Memory B cell (primary cell): ENCODE results near the gene TOP2B.
A peak's percentile ranks its signal among the peaks of the same experiment; 100 is the strongest.

Experiments
- ATAC-seq: fragments of 150-1000 bp; cut with Tn5 transposase; 2 replicates; pipeline ENCODE4 v1.10.0; 2021; ENCODE audit warnings: low read depth, mild to moderate bottlenecking, moderate library complexity
- DNase-seq, 2 donors: peaks; one replicate each; pipeline ENCODE4 v3.0.0; 2022; ENCODE audit warnings: low spot score in 2 of 2
- H3K27ac Mint-ChIP-seq: one replicate; pipeline ENCODE4 v1.8.0; 2022; ENCODE audit warnings: mild to moderate bottlenecking, moderate library complexity, mixed read lengths
- H3K27me3 Mint-ChIP-seq: one replicate; pipeline ENCODE4 v1.8.0; 2022; ENCODE audit warnings: mixed read lengths
- H3K36me3 Mint-ChIP-seq: one replicate; pipeline ENCODE4 v1.8.0; 2022; ENCODE audit warnings: mild to moderate bottlenecking, mixed read lengths
- H3K4me1 Mint-ChIP-seq: one replicate; pipeline ENCODE4 v1.8.0; 2022; ENCODE audit warnings: mixed read lengths
- H3K4me3 Mint-ChIP-seq: one replicate; pipeline ENCODE4 v1.8.0; 2022; ENCODE audit warnings: mild to moderate bottlenecking, moderate library complexity, mixed read lengths
- H3K9me3 Mint-ChIP-seq: one replicate; pipeline ENCODE4 v1.8.0; 2022; ENCODE audit warnings: mixed read lengths

Gene TOP2B

DNA sequence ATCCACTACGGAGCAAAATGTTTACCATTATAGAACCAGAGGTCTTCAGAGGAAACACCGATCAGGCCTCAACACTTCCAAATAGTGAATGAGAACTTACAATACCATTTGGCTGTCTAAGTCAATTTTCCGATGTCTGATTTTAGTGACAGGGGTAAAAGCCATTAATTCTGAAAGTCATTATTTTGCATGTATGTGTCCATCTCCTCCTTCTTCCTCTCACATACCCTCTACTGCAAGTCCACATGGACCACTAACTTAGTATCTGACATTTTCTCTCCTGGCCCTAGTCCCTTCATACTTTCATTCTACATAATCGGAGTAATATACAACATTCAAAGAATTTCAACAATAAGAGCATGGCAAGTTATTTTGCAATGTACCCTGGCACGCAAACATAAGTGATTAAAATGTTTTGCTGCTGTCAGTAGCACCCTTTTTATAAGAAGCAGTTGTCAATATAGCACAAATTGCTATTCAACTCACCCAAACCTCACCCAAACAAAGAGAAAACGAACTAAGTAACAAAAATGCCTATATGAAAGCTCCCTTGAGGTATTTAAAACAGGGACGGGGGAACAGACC is 1.9 kb downstream of the TOP2B start:
- Mint-ChIP-seq H3K9me3 (no peaks in the 10 kb centered on the region), H3K27ac (peak overlapping the region; percentile 98), H3K36me3 (peaks cover 6% of the 10 kb centered on the region), H3K4me1 (peaks cover 40% of the 10 kb centered on the region), H3K27me3 (no peaks in the 10 kb centered on the region), H3K4me3 (peak overlapping the region; percentile 96)
- DNase-seq (no peak), ATAC-seq (no peak)

DNA sequence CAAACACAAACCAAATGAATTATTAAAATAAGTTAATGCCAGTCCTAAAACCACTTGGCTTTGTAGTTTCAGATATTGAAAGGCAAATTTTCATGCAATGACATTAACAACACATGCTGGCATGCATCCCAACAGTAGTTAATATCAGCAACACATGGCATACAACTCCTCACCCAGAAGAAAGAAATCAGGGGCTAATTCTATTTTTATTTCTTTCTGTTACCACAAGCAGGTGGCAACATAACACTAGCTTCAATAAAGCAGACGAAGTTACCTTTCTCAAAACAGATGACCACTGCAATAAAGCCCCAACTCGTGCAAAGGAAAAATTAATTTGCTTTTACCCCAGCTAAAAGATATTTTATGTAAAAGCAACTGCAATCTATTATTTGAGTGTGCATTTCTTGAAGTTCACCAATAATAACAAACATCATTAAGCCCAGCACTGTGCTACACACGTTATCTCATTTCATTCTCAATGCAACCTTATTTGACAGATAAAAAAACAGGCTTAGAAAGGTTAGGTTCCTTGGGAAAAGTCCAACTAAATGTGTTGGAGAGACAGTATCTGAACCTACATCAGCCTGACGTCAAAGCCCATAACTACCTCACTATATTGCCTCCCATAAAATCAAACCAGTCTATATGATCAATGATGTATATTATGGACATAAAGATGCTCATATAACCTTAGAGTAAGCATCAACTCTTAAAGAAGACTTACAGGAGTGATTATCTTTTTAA is 2.8 kb downstream of the TOP2B start:
- H3K27me3 Mint-ChIP-seq, result no peaks in the 10 kb centered on the region
- peaks cover 6% of the 10 kb centered on the region for H3K36me3 Mint-ChIP-seq
- DNase-seq (no peak), ATAC-seq (no peak)
- peak overlapping the region; percentile 81 for H3K27ac Mint-ChIP-seq
- H3K9me3 Mint-ChIP-seq, result no peaks in the 10 kb centered on the region
- peak overlapping the region; percentile 59 for H3K4me3 Mint-ChIP-seq
- H3K4me1 Mint-ChIP-seq, result peaks cover 45% of the 10 kb centered on the region

DNA sequence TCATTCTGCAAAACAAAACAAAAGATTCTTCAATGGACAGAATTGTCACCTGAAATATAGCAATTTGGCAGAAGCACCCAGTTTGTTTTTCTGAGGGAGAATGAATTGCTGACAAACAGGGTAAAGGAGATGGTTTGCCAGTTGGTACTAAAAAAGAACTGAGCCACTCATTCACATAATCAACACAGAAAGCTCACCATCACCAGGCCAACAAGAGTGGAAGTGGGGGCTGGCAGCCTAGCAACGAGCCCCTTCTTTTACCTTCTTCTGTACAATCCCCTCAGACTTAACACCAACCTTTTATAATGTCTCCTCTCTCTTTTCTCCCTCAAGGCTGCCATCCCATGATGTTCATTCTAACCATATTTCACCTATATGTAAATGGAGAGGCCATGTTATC is 5.9 kb downstream of the TOP2B start:
- no peak for ATAC-seq
- no peak for DNase-seq
- peaks cover 51% of the 10 kb centered on the region for H3K4me1 Mint-ChIP-seq
- H3K36me3 Mint-ChIP-seq, result peaks cover 7% of the 10 kb centered on the region
- no peaks in the 10 kb centered on the region for H3K27me3 Mint-ChIP-seq
- no peak overlapping the region for H3K4me3 Mint-ChIP-seq
- H3K9me3 Mint-ChIP-seq, result no peaks in the 10 kb centered on the region
- peak overlapping the region; percentile 83 for H3K27ac Mint-ChIP-seq

DNA sequence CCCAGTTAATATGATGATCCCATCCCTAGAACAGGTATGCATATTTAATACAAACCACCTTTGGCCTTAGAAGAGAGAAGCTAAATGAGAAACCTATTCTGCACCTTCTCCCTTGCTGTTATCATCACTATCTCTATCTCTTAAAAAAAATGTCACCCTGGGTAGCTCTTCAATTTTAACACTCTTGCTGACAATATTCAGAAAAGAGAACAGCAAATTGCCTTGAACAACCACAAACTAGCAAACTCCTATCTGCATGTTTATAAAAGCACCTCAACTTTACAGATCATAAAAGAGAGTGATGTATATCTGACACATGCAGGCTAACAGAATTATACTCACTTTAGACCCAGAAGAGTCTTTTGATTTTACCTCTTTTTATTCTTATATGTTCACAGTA is 7.4 kb downstream of the TOP2B start:
- no peak for DNase-seq
- H3K36me3 Mint-ChIP-seq, result peaks cover 7% of the 10 kb centered on the region
- H3K27ac Mint-ChIP-seq, result peak overlapping the region; percentile 21
- no peak overlapping the region for H3K4me3 Mint-ChIP-seq
- no peak for ATAC-seq
- H3K27me3 Mint-ChIP-seq, result no peaks in the 10 kb centered on the region
- H3K4me1 Mint-ChIP-seq, result peaks cover 55% of the 10 kb centered on the region
- H3K9me3 Mint-ChIP-seq, result no peaks in the 10 kb centered on the region

DNA sequence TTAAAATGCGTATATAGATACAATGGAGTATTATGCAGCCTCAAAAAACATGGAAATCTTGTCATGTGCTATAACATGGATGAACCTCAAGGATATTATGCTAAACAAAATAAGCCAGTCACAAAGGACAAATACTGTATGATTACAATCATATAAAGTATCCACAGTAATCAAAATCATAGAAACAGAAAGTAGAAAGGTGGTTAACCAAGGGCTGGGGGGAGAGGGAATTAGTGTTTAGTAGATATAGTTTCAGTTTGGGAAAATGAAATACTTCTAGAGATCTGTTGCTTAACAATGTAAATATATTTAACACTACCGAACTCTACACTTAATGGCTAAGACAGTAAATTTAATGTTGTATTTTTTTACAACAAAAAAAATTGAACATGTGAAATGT is 9.0 kb downstream of the TOP2B start:
- Mint-ChIP-seq H3K36me3 (peaks cover 20% of the 10 kb centered on the region), H3K27ac (peak overlapping the region; percentile 12), H3K4me3 (no peak overlapping the region), H3K9me3 (peaks cover 5% of the 10 kb centered on the region), H3K27me3 (no peaks in the 10 kb centered on the region), H3K4me1 (peaks cover 57% of the 10 kb centered on the region)
- ATAC-seq (peak; percentile 35), DNase-seq (no peak)

DNA sequence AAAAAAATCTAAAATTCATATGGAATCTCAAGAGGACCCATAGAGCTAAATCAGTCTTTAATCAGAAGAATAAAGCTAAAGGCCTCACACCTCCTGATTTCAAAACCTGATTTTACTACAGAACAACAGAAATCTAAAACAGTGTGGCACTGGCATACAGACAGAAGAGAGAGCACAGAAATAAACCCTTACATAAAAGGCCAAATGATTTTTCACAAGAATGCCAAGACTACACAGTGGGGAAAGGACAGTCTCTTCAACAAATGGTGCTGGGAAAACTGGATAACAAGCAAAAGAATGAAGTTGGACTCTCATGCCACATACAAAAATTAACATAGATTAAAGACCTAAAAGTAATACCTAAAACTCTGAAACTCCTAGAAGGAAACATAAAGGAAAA is 10.1 kb downstream of the TOP2B start:
- ATAC-seq, result no peak
- Mint-ChIP-seq H3K9me3 (peaks cover 6% of the 10 kb centered on the region), H3K27ac (no peak overlapping the region), H3K27me3 (no peaks in the 10 kb centered on the region), H3K4me1 (peaks cover 50% of the 10 kb centered on the region), H3K4me3 (no peak overlapping the region), H3K36me3 (peaks cover 25% of the 10 kb centered on the region)
- DNase-seq, result no peak

DNA sequence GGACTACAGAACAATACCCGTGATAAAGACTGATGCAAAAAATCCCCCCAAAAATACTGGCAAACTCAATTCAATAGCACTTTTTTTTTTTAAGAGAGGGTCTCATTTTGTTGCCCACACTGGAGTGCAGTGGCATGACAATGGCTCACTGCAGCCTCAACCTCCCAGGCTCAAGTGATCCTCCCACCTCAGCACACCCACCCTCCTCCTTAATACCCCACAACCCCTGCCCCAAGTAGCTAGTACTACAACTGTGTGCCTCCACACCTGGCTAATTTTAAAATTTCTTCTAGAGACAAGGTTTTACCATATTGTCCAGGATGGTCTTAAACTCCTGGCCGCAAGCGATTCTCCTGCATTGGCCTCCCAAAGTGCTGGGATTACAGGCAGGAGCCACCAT is 11.4 kb downstream of the TOP2B start:
- peak overlapping the region; percentile 28 for H3K27ac Mint-ChIP-seq
- no peaks in the 10 kb centered on the region for H3K27me3 Mint-ChIP-seq

DNA sequence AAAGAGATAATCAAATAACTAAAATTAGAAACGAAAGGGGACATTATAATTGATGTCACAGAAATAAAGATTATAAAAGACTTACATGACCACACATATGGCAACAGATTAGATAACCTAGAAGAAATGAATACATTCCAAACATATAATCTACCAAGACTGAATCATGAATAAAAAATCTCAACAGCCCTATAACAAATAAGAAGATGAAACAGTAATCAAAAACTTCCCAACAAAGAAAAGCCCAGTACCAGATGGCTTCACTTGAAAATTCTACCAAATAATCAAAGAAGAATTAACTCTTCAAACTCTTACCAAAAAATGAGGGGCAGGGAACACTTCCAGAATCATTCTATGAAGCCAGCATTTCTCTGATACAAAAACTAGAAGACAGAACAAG is 11.8 kb downstream of the TOP2B start:
- ATAC-seq (no peak), DNase-seq (no peak)
- Mint-ChIP-seq H3K4me3 (no peak overlapping the region), H3K27me3 (no peaks in the 10 kb centered on the region), H3K9me3 (peaks cover 15% of the 10 kb centered on the region), H3K4me1 (peaks cover 47% of the 10 kb centered on the region), H3K27ac (peak overlapping the region; percentile 28), H3K36me3 (peaks cover 32% of the 10 kb centered on the region)

More for the DNA sequence above, 11.4 kb downstream of the TOP2B start:
- peaks cover 28% of the 10 kb centered on the region for H3K36me3 Mint-ChIP-seq
- no peak for ATAC-seq
- no peak overlapping the region for H3K4me3 Mint-ChIP-seq
- no peak for DNase-seq
- peaks cover 44% of the 10 kb centered on the region for H3K4me1 Mint-ChIP-seq
- peaks cover 13% of the 10 kb centered on the region for H3K9me3 Mint-ChIP-seq

DNA sequence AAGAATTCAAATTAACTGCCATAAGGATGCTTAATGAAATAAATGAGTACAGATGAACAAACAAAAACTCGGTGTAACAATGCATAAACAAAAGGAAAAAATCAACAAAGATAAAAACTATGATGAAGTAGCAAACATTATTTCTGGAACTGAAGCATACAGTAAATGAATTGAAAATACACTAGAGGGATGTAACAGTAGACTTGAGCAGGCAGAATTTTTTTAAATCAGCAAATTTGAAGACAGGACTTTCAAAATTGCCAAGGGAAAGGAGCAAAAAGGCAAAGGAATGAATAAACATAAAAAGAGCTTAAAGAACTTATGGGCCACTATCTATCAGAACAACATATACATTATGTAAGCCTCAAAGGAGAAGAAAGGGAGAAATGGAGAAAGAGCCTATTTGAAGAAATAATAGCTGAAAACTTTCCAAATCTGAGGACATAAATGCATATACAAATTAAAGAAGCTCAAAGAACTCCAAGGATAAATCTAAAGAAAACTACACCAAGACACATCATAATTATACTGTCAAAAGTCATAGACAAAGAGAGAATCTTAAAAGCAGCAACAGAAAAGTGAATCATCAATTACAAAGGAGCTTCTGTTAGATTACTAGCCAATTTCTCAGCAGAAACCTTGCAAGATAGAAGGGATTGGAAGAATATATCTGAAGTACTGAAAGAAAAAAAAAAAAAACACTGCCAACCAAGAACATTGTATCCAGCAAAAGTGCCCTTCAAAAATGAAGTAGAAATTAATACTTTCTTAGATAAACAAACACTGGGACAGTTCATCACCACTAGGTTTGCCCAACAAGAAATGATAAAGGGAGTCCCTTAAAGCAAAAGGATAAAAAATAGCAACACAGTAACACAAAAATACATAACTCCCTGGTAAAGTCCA is 15.5 kb downstream of the TOP2B start:
- peaks cover 15% of the 10 kb centered on the region for H3K9me3 Mint-ChIP-seq
- H3K27ac Mint-ChIP-seq, result peak overlapping the region; percentile 56
- ATAC-seq, result no peak
- H3K27me3 Mint-ChIP-seq, result no peaks in the 10 kb centered on the region
- DNase-seq, result no peak
- H3K4me3 Mint-ChIP-seq, result no peak overlapping the region
- peaks cover 34% of the 10 kb centered on the region for H3K4me1 Mint-ChIP-seq
- H3K36me3 Mint-ChIP-seq, result peaks cover 30% of the 10 kb centered on the region

DNA sequence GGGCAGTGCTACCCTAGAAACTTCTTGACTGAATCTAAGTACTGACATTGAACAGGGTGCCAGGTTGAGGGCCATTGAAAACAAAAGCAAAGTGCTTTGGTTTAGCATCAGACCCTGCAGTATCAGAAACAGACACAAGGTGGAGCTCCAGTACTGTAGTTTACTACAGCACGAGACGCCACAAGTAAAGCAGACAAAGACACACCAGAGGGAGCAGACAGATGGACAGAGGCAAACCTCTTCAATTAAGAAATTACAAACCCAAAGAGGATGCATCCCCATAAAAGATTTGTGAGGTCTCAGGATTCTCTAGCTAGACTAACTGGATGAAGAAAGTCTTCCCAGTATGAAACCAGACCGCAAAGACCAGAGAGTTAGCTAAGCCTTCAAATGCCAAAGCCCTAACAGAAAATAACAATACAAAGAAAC is 16.6 kb downstream of the TOP2B start:
- ATAC-seq (peak; percentile 92), DNase-seq (peak; percentile 80 to 87)
- Mint-ChIP-seq H3K27ac (peak overlapping the region; percentile 26), H3K36me3 (peaks cover 30% of the 10 kb centered on the region), H3K4me1 (peaks cover 26% of the 10 kb centered on the region), H3K27me3 (no peaks in the 10 kb centered on the region), H3K4me3 (no peak overlapping the region), H3K9me3 (peaks cover 15% of the 10 kb centered on the region)

DNA sequence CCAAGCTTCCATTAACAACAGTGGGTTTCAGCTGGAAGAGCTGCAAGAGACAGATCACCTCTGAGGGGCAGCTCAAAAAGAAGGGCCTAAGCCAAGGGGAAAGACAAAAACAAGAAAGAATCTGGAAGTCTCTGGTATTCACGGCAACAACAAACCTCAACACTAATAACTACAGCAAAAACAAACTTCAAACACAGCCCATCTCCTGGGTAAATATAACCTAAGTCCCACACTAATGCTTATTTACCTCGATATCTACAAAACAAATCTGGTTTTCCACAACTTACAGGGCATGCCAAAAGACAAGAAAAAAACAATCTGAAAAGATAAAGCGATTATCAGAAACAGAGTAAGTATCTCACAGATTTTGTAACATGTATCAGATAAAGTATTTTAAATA is 29.7 kb downstream of the TOP2B start:
- H3K27ac Mint-ChIP-seq, result peak overlapping the region; percentile 42
- no peak overlapping the region for H3K4me3 Mint-ChIP-seq
- H3K27me3 Mint-ChIP-seq, result no peaks in the 10 kb centered on the region
- H3K36me3 Mint-ChIP-seq, result peaks cover 22% of the 10 kb centered on the region
- DNase-seq (no peak), ATAC-seq (no peak)
- no peaks in the 10 kb centered on the region for H3K9me3 Mint-ChIP-seq
- H3K4me1 Mint-ChIP-seq, result peaks cover 2% of the 10 kb centered on the region

DNA sequence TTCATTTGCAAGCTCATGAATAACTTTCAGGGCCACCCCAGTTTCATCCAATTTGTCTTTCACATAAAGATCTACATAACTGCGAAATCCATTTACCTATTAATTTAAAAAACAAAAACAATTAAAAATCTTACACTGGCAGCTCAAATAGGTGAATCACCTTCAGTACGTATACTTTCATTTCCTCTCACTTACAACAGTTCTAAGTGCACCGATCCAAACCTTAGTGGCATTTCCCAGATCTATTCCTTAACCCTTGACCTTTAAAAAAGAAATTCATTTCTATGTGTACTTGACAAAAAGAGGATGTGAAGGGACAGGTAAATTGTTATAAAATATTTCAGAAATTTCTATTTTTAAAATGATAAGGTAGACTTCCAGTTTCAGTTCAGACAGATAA is 30.8 kb downstream of the TOP2B start:
- peaks cover 28% of the 10 kb centered on the region for H3K36me3 Mint-ChIP-seq
- H3K27me3 Mint-ChIP-seq, result no peaks in the 10 kb centered on the region
- no peak for ATAC-seq
- H3K4me3 Mint-ChIP-seq, result no peak overlapping the region
- H3K4me1 Mint-ChIP-seq, result peaks cover 2% of the 10 kb centered on the region
- H3K9me3 Mint-ChIP-seq, result no peaks in the 10 kb centered on the region
- no peak for DNase-seq
- H3K27ac Mint-ChIP-seq, result peak overlapping the region; percentile 60

DNA sequence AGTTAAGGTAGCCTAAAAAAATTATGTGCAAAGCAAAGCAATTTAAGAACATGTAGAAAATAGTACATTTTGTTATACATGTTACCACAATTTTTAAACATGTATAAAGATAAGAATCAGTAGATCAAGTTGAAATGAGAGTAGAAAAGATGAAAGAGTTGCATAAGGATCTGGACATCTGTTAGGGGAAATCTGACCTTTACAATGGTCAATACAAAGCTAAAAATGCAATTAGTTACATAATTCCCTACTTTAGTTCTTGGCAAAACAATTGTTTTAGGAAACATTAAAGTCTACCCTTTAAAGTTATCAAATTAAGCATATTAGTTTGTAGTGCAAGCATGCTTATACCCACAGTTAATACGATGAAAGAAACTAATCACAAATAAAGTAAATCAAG is 32.7 kb downstream of the TOP2B start:
- Mint-ChIP-seq H3K4me3 (no peak overlapping the region), H3K36me3 (peaks cover 33% of the 10 kb centered on the region), H3K9me3 (no peaks in the 10 kb centered on the region), H3K27me3 (no peaks in the 10 kb centered on the region), H3K4me1 (peaks cover 2% of the 10 kb centered on the region), H3K27ac (peak overlapping the region; percentile 22)
- ATAC-seq (no peak), DNase-seq (no peak)

DNA sequence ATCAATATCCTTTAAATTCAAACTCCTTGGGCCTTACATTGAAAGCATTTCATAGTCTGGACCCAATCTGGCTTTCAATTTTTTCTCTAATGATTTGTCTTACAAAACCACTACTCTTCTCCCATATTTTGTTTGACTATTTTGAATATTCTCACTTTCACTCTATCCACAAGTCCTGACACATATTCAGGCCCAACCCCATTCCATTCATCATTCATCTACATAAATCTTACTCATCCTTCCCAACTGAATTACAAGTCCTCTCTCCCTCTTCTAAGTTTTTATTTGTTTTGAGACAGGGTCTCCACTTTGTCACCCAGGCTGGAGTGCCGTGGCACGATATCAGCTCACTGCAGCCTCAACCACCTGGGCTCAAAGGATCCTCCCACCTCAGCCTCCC is 43.6 kb downstream of the TOP2B start:
- no peaks in the 10 kb centered on the region for H3K9me3 Mint-ChIP-seq
- no peaks in the 10 kb centered on the region for H3K4me1 Mint-ChIP-seq
- H3K36me3 Mint-ChIP-seq, result peaks cover 37% of the 10 kb centered on the region
- H3K27ac Mint-ChIP-seq, result no peak overlapping the region
- no peaks in the 10 kb centered on the region for H3K27me3 Mint-ChIP-seq
- no peak for DNase-seq
- no peak for ATAC-seq
- H3K4me3 Mint-ChIP-seq, result no peak overlapping the region
